ENCODE data around the gene WDR19.
"Not testable (repeated sequence)": the region's sequence is repeated elsewhere in the genome, so short reads cannot be mapped to it uniquely, and the experiment has no call there.

Gene WDR19

DNA sequence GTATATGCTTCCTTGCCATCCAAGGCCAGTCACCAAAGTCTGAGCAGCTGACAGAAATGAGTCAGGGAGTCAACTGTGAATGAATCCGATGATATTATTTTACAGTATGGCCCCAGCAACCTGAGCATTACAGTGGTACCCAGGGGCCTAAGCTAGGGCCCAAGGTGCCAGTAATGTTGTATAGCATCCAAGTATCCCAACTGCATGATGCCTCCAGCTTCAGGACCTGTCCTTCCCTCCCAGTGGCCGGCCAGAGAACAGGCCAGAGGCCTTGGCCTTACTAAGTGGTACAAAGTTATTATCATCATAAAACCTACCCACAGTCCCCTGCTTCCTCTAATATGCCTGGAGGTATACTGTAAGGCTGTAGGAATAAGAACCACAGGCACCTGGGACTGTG, 103.9 kb downstream of the WDR19 start:
- TF ChIP-seq, protein P1, sequence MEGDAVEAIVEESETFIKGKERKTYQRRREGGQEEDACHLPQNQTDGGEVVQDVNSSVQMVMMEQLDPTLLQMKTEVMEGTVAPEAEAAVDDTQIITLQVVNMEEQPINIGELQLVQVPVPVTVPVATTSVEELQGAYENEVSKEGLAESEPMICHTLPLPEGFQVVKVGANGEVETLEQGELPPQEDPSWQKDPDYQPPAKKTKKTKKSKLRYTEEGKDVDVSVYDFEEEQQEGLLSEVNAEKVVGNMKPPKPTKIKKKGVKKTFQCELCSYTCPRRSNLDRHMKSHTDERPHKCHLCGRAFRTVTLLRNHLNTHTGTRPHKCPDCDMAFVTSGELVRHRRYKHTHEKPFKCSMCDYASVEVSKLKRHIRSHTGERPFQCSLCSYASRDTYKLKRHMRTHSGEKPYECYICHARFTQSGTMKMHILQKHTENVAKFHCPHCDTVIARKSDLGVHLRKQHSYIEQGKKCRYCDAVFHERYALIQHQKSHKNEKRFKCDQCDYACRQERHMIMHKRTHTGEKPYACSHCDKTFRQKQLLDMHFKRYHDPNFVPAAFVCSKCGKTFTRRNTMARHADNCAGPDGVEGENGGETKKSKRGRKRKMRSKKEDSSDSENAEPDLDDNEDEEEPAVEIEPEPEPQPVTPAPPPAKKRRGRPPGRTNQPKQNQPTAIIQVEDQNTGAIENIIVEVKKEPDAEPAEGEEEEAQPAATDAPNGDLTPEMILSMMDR (IDR thresholded peaks at IDR 0.05; ENCODE audit: low read depth, low read length): no peak
- H3K4me3 ChIP-seq (replicated peaks in 1 of 2; ENCODE audit: low read depth in 2 of 2, low read length in 2 of 2): no peak overlapping the region
- peak in 1 of 2 donors; percentile 11 for DNase-seq (ENCODE audit: low read depth in 2 of 2)

DNA sequence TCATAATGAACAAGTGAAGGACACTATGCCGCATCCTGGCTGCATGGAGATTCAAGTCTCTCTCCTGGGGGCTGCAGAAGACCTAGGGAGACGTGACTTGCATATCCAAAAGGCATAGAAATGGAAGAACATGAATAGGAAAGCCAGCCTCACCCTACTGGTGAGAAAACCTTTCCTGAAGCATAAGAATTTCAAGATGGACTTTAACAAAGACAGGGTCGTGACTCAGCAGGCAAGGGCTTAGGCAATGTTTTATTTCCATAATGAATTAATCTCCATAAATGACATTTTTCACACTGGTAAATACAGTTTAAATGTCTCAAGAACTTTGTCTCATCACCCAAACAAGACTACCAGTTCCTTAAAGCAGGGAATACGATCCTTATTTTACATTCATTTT, 104.9 kb downstream of the WDR19 start:
- DNase-seq (ENCODE audit: low read depth in 2 of 2): no peak
- H3K4me3 ChIP-seq (replicated peaks in 1 of 2; ENCODE audit: low read depth in 2 of 2, low read length in 2 of 2): no peak overlapping the region
- TF ChIP-seq, protein P1 (IDR thresholded peaks at IDR 0.05; ENCODE audit: low read depth, low read length): no peak

DNA sequence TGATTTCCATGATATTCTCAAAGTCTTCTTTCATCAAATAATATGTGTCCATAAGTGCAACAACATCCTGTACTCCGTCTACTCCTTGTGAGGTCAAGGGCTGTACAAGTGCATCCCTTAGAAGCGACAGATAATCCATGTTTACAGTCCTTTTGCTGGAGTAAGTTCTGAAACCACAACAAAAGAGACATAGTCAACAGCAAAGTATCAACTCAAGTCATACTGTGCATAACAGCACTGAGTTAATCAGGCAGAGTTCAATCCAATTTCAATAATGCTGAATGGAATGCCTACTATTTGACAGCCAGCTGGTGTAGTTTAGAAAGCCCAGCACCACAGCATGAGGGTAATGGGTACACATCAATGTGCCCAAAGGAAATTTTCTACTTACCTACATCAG, 109.4 kb downstream of the WDR19 start:
- TF ChIP-seq, protein P1 (IDR thresholded peaks at IDR 0.05; ENCODE audit: low read depth, low read length): no peak
- DNase-seq (ENCODE audit: low read depth in 2 of 2): no peak

DNA sequence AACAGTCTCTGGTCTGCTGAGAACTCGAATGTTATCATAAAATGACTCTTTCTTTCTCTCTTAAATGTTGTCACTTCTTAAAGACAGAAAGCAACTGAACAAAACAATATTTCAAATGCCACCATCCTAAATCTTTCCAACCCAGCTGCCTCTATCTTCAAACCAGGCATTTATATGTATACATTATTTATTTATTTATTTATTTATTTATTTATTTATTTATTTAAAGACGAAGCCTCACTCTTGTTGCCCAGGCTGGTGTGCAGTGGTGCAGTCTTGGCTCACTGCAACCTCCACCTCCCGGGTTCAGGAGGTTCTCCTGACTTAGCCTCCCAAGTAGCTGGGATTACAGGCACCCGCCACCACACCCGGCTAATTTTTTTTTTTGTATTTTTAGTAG, 110.1 kb downstream of the WDR19 start:
- not testable (repeated sequence) for H3K4me3 ChIP-seq (replicated peaks in 1 of 2; ENCODE audit: low read depth in 2 of 2, low read length in 2 of 2); DNase-seq (ENCODE audit: low read depth in 2 of 2)

More for the DNA sequence above, 109.4 kb downstream of the WDR19 start:
- no peak overlapping the region for H3K4me3 ChIP-seq (replicated peaks in 1 of 2; ENCODE audit: low read depth in 2 of 2, low read length in 2 of 2)

DNA sequence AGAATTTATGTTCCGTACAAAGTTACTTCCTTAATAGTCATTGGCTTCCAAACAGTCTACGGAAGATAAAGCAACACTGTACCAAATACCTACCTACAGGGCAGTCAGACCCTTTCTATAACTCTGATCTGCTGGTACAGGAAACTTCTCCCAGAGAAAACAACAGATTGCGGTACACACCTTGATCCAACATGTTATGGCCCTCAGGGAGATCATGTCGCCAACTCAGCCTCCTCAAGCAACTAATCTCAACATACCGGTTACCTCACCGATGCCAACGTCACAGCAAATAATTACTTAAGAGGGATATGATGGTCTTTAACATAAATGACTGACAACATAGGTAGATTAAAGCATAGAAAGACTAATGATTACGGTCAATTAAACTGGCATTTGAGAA, 113.5 kb downstream of the WDR19 start:
- TF ChIP-seq, protein P1 (IDR thresholded peaks at IDR 0.05; ENCODE audit: low read depth, low read length): no peak
- DNase-seq (ENCODE audit: low read depth in 2 of 2): no peak
- H3K4me3 ChIP-seq (replicated peaks in 1 of 2; ENCODE audit: low read depth in 2 of 2, low read length in 2 of 2): no peak overlapping the region

DNA sequence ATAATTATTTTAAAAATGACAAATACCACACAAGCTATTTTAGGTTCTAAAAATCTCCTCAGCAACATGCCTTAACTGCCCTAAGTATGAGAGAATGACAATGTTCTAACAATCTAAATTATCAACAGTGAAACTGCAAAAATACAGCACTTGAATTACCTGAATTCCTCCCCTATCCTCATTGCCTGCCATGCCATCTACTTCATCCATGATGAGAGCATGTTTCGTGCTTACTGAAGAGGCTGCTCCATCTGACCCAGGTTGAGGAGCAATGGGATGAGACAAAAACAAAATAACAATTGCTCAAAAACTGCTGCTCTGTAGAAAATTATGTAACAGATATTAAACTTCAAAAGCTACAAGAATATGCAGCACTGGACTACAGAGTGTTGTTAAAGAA, 120.6 kb downstream of the WDR19 start:
- H3K4me3 ChIP-seq (replicated peaks in 1 of 2; ENCODE audit: low read depth in 2 of 2, low read length in 2 of 2): no peak overlapping the region
- DNase-seq (ENCODE audit: low read depth in 2 of 2): no peak
- TF ChIP-seq, protein P1 (IDR thresholded peaks at IDR 0.05; ENCODE audit: low read depth, low read length): no peak

DNA sequence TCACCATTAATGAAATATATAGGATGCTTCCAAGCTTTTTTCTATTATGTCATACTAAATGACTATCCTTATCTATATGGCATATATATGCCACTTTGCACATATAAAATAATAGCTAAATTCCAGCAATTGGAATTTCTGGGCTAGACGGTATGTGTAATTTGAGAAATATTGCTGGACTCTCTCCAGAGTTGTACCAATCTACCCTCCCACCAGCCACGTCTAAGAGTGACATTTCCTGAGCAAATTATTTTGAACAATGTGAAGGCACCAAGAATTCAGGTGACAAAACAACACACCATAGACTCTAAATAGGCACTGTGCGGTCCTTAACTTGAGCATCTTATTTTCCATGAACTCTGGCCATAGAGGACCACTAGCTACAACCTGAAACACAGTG, 121.5 kb downstream of the WDR19 start:
- DNase-seq (ENCODE audit: low read depth in 2 of 2): no peak
- H3K4me3 ChIP-seq (replicated peaks in 1 of 2; ENCODE audit: low read depth in 2 of 2, low read length in 2 of 2): no peak overlapping the region
- TF ChIP-seq, protein P1 (IDR thresholded peaks at IDR 0.05; ENCODE audit: low read depth, low read length): no peak

All from cardiac fibroblast (primary cell).